Activated CD4-positive, alpha-beta T cell treated with anti-CD3 and anti-CD28 coated beads for 1 hour (primary cell): ENCODE measurements around the gene ADGRF1.
"Not testable (repeated sequence)": the region's sequence is repeated elsewhere in the genome, so short reads cannot be mapped to it uniquely, and the experiment has no call there.

Experiments used
- DNase-seq: peaks from one replicate; pipeline ENCODE4 v3.0.0-alpha.2; 2020

Gene ADGRF1

GRCh38 chr6:47019941-47020340 lies 22.2 kb downstream of the ADGRF1 start:
- no peak for DNase-seq

GRCh38 chr6:47016909-47017308 lies 25.2 kb downstream of the ADGRF1 start:
- no peak for DNase-seq

- no peak for DNase-seq
These were observed 25.9 kb downstream of the ADGRF1 start for GRCh38 chr6:47016261-47016660.

- no peak for DNase-seq
These were observed 27.7 kb downstream of the ADGRF1 start for GRCh38 chr6:47014401-47014800.

- DNase-seq, result no peak
These were observed 32.5 kb downstream of the ADGRF1 start for GRCh38 chr6:47009583-47009982.

- DNase-seq, result no peak
These were observed 33.8 kb downstream of the ADGRF1 start for GRCh38 chr6:47008397-47008763.

- no peak for DNase-seq
These were observed 34.3 kb downstream of the ADGRF1 start for GRCh38 chr6:47007657-47008396.

- no peak for DNase-seq
These were observed 36.6 kb downstream of the ADGRF1 start for GRCh38 chr6:47005486-47005885.

GRCh38 chr6:47004463-47004862 lies 37.7 kb downstream of the ADGRF1 start:
- DNase-seq, result no peak

- DNase-seq, result no peak
These were observed 41.3 kb downstream of the ADGRF1 start for GRCh38 chr6:47000842-47001241.

- no peak for DNase-seq
These were observed 43.6 kb downstream of the ADGRF1 start for GRCh38 chr6:46998436-46999017.

- DNase-seq, result no peak
These were observed 44.5 kb downstream of the ADGRF1 start for GRCh38 chr6:46997646-46998045.

GRCh38 chr6:46996860-46997641 lies 45.1 kb downstream of the ADGRF1 start:
- no peak for DNase-seq

- no peak for DNase-seq
These were observed 47.2 kb downstream of the ADGRF1 start for GRCh38 chr6:46994933-46995332.

- DNase-seq, result no peak
These were observed 48.3 kb downstream of the ADGRF1 start for GRCh38 chr6:46993846-46994245.

GRCh38 chr6:46992391-46992790 lies 49.7 kb downstream of the ADGRF1 start:
- not testable (repeated sequence) for DNase-seq

GRCh38 chr6:46990818-46991510 lies 51.2 kb downstream of the ADGRF1 start:
- DNase-seq, result not testable (repeated sequence)

GRCh38 chr6:46990031-46990644 lies 52.0 kb downstream of the ADGRF1 start:
- DNase-seq, result no peak

- DNase-seq, result no peak
These were observed 52.7 kb downstream of the ADGRF1 start for GRCh38 chr6:46989398-46989797.

GRCh38 chr6:46985943-46986342 lies 56.2 kb downstream of the ADGRF1 start:
- DNase-seq, result no peak

- DNase-seq, result no peak
These were observed 59.1 kb downstream of the ADGRF1 start for GRCh38 chr6:46983007-46983411.

- no peak for DNase-seq
These were observed 62.9 kb downstream of the ADGRF1 start for GRCh38 chr6:46979206-46979605.

- DNase-seq, result no peak
These were observed 67.3 kb downstream of the ADGRF1 start for GRCh38 chr6:46974786-46975185.
